ENCODE data around the gene MYO5C.

The MYO5C gene, protein sequence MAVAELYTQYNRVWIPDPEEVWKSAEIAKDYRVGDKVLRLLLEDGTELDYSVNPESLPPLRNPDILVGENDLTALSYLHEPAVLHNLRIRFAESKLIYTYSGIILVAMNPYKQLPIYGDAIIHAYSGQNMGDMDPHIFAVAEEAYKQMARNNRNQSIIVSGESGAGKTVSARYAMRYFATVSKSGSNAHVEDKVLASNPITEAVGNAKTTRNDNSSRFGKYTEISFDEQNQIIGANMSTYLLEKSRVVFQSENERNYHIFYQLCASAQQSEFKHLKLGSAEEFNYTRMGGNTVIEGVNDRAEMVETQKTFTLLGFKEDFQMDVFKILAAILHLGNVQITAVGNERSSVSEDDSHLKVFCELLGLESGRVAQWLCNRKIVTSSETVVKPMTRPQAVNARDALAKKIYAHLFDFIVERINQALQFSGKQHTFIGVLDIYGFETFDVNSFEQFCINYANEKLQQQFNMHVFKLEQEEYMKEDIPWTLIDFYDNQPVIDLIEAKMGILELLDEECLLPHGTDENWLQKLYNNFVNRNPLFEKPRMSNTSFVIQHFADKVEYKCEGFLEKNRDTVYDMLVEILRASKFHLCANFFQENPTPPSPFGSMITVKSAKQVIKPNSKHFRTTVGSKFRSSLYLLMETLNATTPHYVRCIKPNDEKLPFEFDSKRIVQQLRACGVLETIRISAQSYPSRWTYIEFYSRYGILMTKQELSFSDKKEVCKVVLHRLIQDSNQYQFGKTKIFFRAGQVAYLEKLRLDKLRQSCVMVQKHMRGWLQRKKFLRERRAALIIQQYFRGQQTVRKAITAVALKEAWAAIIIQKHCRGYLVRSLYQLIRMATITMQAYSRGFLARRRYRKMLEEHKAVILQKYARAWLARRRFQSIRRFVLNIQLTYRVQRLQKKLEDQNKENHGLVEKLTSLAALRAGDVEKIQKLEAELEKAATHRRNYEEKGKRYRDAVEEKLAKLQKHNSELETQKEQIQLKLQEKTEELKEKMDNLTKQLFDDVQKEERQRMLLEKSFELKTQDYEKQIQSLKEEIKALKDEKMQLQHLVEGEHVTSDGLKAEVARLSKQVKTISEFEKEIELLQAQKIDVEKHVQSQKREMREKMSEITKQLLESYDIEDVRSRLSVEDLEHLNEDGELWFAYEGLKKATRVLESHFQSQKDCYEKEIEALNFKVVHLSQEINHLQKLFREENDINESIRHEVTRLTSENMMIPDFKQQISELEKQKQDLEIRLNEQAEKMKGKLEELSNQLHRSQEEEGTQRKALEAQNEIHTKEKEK (N-terminal part only)

GRCh38 chr15:52295421-52296001 lies at the start of gene MYO5C:
Gene MYO5C, minus strand, starts transcription at chr15:52295804. Its CDS starts 168 bp downstream, at chr15:52295636.
- no peak for DNase-seq (ENCODE audit: low read depth in 2 of 2)

DNA sequence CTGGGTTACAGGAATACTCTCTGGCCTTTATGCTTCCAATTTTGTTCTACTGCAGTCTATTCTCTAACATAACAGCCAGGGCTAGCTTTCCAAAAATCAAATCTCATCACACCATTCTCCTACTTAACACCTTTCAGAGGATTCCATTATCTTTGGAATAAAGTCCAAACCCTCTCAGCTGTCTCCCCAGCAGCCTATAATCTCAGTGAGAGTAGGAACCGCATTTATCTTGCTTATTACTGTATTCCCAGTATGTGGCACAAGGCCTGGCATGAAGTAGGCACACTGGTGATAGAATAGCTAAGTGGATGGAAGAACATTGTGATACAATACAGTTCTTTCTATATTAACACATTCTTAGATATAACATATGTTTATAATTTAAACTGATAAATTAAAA lies 49.0 kb upstream of the MYO5C start:
- no peak for DNase-seq (ENCODE audit: low read depth in 2 of 2)

DNA sequence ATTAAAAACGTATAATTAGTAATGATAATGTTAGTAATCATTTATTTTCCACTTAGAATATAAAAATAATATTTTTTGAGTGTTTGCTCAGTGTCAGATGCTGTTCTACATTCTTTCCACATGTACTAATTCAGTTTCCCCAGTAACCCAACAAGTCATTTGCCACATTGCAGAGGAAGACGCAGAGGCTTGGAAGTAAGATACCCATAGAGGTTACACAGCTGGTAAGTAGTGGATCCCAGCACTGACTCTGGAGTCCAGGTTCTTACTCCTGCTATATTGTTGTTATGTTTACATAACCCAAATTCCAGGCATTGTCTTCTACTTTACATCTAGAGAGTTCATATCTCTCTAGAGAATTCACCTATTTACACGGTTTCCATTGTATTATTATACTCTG lies 48.2 kb upstream of the MYO5C start:
- DNase-seq (ENCODE audit: low read depth in 2 of 2), result no peak

- no peak for DNase-seq (ENCODE audit: low read depth in 2 of 2)
Observed at GRCh38 chr15:52340093-52340492, 44.5 kb upstream of the MYO5C start.

GRCh38 chr15:52338891-52339290 lies 43.3 kb upstream of the MYO5C start:
- no peak for DNase-seq (ENCODE audit: low read depth in 2 of 2)

DNA sequence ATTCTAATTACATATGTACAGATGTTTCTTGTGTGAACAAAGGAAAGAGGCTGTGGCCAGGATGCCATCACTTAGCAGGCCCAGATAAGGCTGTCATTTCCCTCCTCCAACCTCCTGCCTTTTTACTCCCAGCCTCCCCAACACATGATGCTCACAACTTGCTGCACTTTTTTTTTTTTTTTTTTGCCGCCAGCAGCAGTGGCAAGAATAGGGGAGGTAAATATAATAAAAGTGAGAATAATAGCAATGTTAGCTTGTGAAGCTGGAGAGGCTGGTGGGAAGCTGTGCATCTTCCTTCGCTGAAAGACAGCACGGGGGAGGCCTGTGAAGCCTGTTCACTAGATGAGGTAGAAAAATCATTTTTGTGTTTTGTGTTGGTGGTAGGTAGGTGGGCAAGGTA lies 42.5 kb upstream of the MYO5C start:
- DNase-seq (ENCODE audit: low read depth in 2 of 2), result no peak

DNA sequence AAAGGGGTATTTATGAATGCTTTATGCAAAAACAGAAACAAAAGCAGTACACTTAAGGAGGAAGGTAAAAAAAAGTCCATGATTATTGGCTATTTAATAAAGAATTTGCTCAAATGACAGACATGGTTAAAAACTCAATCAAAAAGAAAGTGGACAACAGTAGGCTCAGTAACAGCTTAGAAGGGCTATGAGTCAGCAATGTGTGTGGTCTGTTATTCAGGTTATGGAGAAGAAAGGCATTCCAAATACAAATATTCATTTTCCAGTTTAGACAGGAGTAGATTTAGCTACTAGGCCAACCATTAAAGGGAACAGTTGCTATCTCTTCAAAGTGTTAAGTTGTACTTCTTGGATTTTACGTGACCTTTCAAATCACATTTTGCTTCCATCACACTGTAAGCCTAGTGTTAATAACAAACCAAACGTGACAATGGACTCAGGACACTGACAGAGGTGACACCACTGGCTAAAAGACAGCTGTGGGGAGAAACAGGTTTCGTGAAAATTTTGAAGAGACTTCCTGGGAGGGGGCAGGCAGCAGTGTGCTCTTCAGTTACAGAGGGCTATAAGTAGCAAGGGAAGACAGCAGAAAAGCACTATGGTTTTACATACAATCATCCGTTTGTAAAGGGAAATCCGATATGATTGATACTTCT lies 41.7 kb upstream of the MYO5C start:
- DNase-seq (ENCODE audit: low read depth in 2 of 2), result no peak

GRCh38 chr15:52336529-52336928 lies 40.9 kb upstream of the MYO5C start:
- no peak for DNase-seq (ENCODE audit: low read depth in 2 of 2)

- no peak for DNase-seq (ENCODE audit: low read depth in 2 of 2)
Observed at GRCh38 chr15:52334491-52335160, 39.0 kb upstream of the MYO5C start.

DNA sequence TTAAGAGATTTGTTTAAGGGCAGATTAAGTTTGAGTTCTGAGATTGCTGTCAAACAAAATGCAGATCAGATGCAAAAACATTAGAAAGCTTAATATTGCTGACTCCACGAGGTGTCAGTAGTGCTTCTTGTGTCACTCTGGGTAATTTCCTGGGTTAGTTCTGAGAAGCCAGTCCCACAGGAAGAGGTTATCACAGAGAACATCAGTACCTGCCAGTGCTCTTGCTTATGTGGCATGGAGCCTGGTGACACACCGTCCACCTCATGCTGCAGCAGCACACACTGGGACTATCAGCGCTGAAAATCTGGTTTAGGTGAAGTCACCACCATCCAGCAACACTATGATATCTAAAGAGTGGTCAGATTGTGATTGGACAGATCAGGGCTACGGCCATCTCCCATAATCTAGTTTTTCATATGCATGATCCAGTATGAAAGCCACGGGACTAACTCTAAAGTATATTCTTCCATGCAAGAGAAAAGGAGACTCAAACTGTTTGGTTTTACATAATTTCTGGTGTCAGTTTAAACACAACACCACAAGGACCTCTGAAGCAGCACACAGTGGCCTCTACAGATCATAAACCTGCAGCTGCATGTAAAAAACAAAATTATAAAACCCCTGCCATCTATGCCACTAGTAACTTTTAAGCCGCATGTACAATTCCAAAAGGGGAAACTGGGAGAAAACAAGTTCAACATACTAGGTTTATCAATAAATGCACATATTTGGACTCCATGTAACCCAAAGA lies 36.1 kb upstream of the MYO5C start:
- peak in 1 of 2 donors; percentile 8 for DNase-seq (ENCODE audit: low read depth in 2 of 2)

DNA sequence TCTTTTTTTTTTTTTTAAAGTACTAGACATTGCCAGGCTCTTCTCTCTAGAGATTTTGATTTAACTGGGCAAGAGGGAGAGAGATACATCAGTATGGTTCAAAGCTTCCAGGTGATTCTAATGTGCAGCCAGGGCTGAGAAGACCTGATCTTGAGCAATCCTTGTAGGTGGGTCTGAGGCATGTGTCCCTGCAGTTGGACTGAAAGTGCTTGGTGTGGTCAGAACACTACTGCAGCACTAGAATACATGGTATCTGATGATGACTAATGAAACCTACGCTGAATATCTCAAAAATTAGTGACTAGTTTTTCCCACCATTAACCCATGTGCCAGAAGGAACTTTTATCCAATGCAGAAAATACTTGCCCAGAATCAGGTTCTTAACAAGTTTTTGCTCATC lies 34.4 kb upstream of the MYO5C start:
- DNase-seq (ENCODE audit: low read depth in 2 of 2), result no peak

DNA sequence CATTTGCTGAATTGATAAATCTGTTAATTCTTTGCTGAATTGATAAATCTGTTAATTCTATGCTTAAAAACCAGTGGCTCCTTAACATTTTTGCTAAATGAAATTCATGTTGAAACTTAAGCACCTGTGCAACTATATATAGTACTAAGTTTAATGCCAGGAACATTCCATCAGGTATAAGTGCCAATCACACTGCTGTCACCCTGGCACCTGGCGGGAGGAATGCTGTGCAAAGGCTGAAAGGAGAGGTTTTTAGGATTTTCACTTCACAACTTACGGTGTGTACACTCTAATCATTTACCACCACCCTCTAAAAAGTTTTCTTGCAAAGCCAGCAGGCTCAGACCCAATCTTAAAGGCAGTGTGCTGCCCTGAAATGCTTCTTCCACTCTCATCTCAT lies 33.5 kb upstream of the MYO5C start:
- no peak for DNase-seq (ENCODE audit: low read depth in 2 of 2)

DNA sequence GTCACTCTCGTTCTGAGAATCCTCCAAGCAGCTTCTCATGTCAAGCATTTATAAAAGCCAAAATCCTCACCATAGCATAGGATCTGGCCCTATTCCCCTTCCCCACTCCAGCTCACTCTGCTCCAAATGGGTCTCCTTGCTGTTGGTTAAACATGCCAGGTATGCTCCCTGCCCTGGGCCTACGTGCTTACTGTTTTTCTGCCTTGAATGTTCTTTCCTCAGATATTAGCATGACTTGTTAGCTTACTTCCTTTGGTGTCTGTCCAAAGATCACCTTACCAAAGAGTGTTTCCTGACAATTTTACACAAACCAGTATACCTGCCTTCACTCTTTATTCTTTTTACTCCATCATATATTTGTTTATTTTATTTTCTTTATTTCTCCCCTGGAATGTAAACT lies 33.1 kb upstream of the MYO5C start:
- no peak for DNase-seq (ENCODE audit: low read depth in 2 of 2)

GRCh38 chr15:52326756-52327155 lies 31.2 kb upstream of the MYO5C start:
- DNase-seq (ENCODE audit: low read depth in 2 of 2), result no peak

DNA sequence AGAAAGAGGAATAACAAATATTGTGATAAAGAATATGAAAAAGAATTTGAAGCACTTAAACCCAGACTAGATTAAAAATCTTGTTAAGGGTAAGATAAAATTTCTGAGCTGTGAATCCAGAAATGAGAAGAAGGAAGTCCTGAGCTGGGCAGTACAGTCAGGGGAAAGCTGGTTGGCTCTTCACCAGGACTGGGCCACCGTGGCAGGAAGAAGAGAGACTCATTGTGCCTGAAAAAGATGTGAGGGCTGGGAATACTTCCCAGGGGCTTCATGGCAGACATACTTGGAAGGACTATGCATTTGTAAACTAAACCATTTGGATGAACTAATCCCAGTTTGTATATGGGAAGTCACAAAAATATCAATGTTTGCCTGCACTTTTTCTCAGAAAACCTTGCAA lies 28.5 kb upstream of the MYO5C start:
- DNase-seq (ENCODE audit: low read depth in 2 of 2), result no peak

GRCh38 chr15:52318729-52319500 lies 23.3 kb upstream of the MYO5C start:
- no peak for DNase-seq (ENCODE audit: low read depth in 2 of 2)

DNA sequence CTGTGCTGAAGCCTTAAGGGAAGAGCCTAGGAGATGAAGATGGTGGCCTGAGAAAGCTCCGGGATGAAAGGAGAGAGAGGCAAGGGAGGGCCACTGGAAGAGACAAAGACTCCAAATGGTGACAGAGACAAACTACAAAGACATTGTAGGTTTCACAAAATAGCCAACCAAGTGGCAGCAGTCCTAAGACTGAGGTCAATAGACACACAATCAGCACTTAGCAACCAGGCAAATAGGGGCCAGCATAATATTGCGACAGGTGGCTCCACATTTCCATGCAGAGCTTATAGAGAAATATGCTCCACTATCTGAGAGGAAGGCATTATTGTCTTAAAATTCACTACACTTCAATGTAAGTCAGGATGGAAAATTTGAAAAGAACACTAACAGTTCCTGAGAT lies 22.1 kb upstream of the MYO5C start:
- no peak for DNase-seq (ENCODE audit: low read depth in 2 of 2)

DNA sequence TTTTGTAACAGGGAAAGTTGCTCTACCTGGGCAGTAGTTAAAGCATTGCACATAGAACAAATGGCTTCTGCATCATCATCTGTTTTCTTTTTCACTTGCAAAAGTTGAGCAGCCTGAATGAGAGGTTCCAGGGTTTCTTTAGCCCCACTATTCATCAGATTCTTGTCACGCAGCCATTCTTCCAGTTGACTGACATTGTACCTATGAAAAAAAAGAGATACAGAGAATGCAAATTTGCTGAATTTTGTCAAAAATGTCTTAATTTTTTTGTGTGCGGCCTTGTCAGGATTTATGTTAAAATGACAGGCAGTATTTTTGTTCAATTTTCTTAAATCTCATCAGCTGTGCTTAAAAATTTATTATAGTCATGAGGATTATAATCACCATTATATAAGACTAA lies 21.4 kb upstream of the MYO5C start:
- DNase-seq (ENCODE audit: low read depth in 2 of 2), result no peak

DNA sequence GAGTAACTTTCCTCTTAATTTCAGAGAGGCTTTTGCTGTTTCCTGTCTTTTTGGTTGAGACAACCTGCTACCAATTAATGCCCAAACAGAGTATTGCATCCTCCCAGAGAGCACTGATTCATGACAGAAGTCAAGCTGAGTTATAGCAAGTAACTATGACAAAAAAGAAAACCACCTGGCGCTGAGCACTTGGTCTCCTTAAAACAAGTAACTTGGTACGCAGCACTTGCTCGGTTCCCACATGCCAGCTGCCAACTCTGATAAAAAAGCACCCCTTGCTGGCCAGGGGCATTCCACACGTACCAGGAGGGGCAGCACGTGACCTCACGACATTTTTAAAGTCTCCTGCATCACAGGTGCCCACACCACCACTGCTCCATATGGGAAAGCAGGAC lies 13.5 kb upstream of the MYO5C start:
- no peak for DNase-seq (ENCODE audit: low read depth in 2 of 2)
